ENCODE results near the gene COL13A1.

The COL13A1 gene

GRCh38 chr10:69913606-69914382 lies 112.1 kb downstream of the COL13A1 start:
- no peak for DNase-seq

- DNase-seq, result peak; percentile 49
Observed at GRCh38 chr10:69914398-69915214, 112.9 kb downstream of the COL13A1 start.

DNA sequence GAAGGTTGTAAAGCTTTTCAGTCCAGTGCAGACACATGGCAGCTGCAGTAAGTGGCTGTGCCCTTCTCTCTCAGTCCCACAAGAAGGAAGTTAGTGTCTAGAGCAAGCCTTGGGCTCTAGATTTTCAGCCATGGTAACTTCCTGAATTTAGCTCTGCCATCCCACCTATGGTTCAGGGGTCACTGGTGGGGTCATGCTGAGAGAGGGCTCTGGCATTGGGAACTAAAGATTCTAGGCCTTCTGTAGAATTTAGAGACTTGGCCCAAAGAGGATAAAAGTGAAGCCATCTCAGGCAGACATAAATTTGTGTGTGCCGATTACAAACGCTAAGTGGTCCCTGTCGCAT lies 113.5 kb downstream of the COL13A1 start:
- no peak for DNase-seq

GRCh38 chr10:69916118-69916517 lies 114.4 kb downstream of the COL13A1 start:
- no peak for DNase-seq

DNA sequence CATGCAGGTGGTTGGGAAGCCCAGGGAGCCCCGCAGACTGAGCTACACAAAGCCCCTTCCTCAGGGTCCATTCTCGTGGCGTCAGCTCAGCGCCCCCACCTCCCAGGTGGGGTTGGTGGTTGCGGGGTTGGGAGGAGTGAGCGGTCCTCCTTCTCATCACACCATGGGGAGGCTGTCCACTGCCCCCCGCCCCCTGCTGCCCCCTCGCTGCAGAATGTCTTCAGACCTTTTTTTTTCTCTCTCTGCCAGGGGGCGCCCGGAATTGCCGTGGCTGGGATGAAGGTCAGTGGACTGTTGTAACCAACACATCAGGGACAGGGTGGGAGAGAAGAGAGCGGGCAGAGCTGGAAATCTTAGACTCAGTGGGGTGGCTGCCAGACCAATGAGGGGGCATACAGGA lies 116.3 kb downstream of the COL13A1 start:
- no peak for DNase-seq

- no peak for DNase-seq
Observed at GRCh38 chr10:69919250-69919649, 117.5 kb downstream of the COL13A1 start.

- no peak for DNase-seq
Observed at GRCh38 chr10:69925111-69925510, 123.4 kb downstream of the COL13A1 start.

GRCh38 chr10:69928339-69928738 lies 126.6 kb downstream of the COL13A1 start:
- DNase-seq, result no peak

DNA sequence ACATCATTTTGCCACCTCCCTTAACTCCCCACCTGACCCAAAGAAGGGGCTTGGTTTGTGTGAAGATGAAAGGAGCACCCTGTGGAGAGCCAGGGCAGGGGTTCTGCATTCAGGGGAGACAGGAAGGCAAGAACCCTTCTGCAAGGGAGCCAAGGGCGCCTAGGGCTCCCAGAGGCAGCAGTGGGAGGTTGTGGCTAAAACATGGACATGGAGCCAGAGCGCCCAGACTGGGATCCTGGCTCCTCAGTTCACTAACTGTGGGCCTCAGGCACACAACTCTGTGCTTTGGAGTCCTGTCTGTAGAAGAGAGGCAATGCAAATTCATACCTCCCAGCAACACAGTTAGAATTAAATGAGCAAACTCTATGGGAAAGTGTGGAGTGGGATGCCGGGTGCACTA lies 127.9 kb downstream of the COL13A1 start:
- DNase-seq, result no peak

DNA sequence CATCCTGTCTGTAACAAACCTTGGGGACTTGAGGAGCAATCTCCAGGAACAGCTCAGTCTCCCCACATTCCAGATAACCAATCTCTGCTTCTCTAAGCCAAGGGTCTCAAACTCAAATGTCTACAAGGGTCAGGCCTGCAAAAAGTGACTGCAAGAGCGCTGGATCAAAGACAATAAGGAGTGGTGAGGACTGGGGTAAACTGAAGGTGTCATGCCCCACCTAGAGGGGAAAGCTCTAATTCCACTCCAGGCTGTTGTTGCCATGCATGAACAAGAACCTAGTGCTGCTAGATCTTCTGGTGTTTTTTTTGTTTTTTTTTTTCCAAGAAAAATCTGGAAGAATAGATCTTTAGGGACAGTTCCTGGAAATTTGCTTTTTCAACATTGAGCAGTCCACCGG lies 133.1 kb downstream of the COL13A1 start:
- DNase-seq, result peak; percentile 9

- DNase-seq, result peak; percentile 13
Observed at GRCh38 chr10:69936091-69936490, 134.4 kb downstream of the COL13A1 start.

DNA sequence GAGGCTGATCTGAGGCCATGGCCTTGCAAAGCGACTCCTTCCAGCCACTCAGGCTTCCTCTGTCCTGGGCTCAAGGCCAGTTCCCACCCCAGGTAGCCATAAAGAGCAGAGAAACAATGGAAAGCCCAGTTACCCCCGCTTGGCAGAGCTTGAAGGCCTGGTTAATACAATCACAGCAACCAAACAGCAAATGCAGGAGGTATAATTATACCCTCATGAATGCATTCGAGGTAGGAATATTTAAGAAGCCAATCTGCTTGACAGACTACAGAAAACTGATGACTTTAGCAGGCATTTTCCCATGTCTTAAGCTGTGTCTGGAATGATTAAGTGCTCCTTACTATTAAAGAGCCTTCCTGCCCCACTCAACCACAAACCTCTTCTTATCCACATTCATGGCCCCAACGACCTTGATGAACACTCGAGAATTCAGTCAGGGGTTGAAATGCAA lies 136.9 kb downstream of the COL13A1 start:
- no peak for DNase-seq

DNA sequence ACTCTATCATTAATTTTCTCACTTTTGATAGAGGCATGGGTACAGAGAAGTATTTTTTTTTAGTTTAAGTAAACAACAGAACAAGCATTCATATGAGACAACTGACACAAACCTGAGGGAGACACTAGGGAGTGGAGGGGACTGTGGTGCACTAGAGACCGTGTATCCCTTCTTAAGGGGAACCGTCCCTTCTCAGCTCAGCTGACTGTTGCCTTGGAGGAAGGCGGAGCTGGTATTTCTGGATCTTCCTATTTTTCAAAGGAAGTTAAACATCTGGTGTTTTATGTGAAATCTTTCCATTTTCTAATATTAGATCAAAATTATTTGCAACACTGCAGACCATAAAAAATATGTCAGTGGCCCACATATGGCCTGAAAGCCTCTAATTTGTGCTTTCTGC lies 137.4 kb downstream of the COL13A1 start:
- DNase-seq, result no peak

DNA sequence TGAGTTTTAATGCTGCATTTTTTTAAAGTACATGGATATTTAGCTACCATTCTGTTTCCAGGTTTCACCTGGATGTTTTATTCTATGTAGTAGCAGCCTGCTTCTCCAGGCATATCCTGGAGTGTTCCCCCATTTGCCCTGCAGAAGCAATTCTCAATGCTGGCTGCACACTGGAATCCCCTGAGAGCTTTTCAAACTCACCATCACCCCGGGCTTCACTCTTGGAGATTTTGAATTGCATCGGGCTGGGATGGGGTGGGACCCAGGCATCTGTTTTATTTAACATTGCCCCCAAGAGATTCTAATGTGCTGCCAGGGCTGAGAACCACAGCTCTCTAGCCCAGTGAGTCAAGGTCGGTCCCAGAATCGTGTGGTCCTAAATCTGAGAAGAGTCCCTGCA lies 137.8 kb downstream of the COL13A1 start:
- no peak for DNase-seq

GRCh38 chr10:69941730-69942129 lies 140.0 kb downstream of the COL13A1 start:
- no peak for DNase-seq

DNA sequence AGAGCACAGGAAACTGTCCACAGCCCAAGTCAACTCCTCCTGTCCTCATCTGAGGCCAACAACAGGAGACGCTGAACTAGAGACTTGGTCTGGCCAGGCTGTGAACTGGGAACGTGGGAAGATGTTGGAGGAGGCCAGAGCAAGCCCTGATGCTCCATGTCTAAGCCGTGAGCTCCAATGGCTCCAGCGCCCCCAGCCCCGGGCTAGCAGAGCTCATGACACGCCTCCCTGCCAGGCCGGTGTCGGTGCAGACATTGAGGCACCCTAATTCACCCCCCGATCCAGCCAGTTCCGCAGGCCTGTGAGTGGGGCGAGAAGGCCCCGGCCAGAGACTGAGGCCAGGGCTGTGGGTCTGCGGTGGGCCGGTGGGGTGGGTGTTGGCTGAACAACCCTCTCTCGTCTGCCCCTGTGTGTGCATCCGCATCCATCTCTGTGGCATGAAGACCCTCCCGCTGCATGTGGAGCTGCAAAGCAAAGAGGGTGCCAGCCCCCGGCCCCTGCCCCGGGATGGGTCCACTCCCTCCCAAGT lies 141.7 kb downstream of the COL13A1 start:
- DNase-seq, result no peak

DNA sequence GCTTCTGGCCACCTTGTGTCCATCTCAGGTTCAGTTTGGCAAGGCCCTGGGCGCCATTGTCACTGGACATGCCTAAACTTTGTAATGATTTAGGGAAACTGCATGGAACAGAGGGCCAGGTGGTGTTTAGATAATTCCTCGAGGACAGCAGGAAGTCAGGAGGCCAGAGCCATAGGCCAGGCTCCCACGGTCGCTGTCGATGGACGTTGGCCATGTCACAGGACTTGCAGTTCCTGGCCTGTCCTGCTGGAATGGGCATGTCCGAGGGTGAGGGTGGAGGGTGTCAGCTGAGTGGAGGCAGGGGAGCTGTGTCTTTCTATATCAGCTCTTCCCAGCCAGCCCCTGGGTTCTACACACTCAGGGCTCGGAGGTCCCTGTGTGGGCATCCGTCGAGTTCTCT lies 143.1 kb downstream of the COL13A1 start:
- no peak for DNase-seq

GRCh38 chr10:69948261-69948660 lies 146.6 kb downstream of the COL13A1 start:
- no peak for DNase-seq

GRCh38 chr10:69949770-69950169 lies 148.1 kb downstream of the COL13A1 start:
- DNase-seq, result no peak

GRCh38 chr10:69951658-69952057 lies 150.0 kb downstream of the COL13A1 start:
- no peak for DNase-seq

DNA sequence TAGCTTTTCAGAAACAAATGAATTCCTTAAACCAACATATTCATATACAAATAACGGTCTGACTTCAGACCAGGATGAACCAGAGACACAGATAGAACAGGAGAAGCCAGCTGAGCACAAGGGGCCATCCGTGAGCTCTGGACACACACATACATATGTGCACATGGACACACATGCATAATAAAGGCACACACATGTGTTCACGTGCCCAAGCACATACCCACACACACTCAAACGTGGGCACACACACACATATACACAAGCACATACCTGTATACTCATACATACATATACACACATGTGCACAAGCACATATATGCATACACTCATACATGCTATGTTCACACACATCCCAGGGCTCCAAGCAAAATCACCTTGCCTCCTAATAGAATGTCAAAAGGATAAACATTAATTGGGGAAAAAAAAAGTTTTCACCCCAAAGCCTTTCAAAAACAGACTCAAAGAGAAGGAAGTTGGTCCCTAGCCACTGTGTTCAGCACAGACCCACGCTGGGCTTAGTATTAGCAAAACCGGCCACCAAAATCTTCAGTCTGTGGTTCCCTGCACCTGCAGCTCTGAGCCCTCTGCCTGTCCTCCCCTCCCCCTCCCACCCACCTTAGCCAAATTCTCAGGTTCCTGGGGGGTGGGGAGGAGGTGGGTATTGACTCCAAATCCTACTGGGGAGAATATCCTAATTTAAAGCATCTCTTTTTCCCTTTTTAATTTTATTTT lies 150.5 kb downstream of the COL13A1 start:
- no peak for DNase-seq

DNA sequence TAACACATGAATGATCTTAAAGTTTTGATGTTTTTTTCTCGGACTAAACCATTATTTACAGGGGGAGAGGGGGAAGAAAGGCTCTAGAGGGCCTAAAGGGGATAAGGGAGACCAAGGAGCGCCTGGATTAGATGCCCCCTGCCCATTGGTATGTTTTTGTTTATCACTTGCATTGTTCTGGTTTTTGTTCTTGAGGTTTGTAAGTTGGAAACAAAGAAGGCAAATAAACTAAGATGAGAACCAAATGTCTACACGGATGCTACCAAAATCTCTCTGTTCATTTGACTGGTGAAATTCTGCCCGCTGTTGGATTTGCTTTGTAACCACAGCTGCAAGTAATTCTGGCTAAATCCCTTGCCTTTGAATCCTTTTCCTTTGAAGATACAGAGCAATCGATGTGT lies 151.1 kb downstream of the COL13A1 start:
- no peak for DNase-seq

DNA sequence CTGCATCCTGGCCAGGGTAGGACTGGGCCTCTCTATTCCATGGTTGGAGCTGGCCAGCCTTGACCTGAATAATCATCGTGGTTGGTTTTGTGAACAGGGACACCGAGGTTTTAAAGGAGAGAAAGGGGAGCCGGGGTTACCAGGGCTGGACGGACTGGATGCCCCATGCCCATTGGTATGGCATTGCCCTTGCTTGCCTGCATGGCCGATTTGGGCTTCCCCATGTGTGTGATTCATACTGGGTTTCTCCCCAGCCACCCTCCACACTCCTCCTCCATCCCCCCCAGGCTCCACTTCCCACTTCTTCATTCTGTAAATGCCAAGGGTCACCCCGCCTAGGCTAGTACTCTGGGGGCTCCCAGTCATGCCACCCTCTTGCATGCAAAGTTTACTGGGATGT lies 152.1 kb downstream of the COL13A1 start:
- no peak for DNase-seq

Data from HCEC 1CT (cell line).